OCI-LY7 (cell line): ENCODE results near the gene LAYN.

Source experiments
- CTCF ChIP-seq: fragments of 200-600 bp; sonication (generic); conservative IDR thresholded peaks from 2 replicates; pipeline ENCODE4 v1.5.1; 2014; ENCODE audit warnings: mild to moderate bottlenecking, antibody characterized with exemption, low read length, moderate library complexity, mixed read lengths
- EZH2phosphoT487 ChIP-seq: fragments of 200-600 bp; sonication (generic); IDR thresholded peaks from 2 replicates; pipeline ENCODE4 v1.6.1; 2018; ENCODE audit warnings: low read depth, borderline replicate concordance, mild to moderate bottlenecking, mixed run types, antibody characterized with exemption, low read length, moderate library complexity, mixed read lengths

DNA sequence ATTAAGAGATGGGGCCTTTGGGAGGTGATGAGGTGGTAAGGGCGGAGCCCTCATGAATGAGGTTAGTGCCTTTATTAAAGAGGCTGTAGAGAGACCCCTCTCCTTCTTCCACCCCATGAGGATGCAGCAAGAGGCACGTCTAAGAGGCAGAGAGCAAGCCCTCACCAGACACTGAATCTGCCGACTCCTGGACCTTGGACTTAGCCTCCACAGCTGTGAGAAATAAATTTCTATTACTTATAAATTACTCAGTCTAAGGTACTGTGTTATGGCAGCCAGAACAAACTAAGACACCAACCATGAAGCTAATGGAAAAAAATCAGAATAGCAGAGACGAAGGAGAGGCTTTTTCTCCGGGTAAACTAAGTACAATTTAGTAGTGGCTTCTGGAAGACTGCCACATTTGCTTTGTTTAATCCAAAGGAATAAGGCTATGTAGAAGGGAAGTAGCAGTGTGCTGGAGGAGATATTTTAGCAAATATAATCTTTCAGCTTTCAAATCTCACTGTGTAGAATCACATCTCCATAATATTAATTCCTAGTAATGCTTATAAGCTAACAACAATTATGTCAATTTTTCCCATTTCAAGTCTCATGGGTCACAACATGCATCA, 49.5 kb downstream of the LAYN start:
- TF ChIP-seq CTCF (no peak), EZH2phosphoT487 (no peak)
